WTC11 (cell line): Measurements from ENCODE around the gene BLNK. TPM values are rescaled to one million over a fixed set of nuclear protein-coding genes. Genes with fewer than 3 reads are reported as not detected.

ENCODE experiments used
- ATAC-seq: fragments of 200-7000 bp; cut with Tn5 transposase; 2 replicates; pipeline ENCODE4 v1.10.0; 2021; ENCODE audit warnings: mild to moderate bottlenecking, moderate library complexity
- CTCF ChIA-PET: fragments of 300-600 bp; sonication (Branson Sonifier 250); formaldehyde crosslinking; loops from one replicate; lab custom pipeline; 2021; ENCODE audit warnings: antibody characterized with exemption; lab: Charles Lee
- POLR2A ChIA-PET: fragments of 350-600 bp; sonication (Branson Sonifier 250); formaldehyde crosslinking; loops from one replicate; lab custom pipeline; 2021; ENCODE audit warnings: antibody characterized with exemption; lab: Charles Lee
- DNase-seq: peaks from one replicate; pipeline ENCODE4 v3.0.0; 2021; ENCODE audit warnings: low spot score
- H3K27ac Mint-ChIP-seq: 2 replicates; pipeline ENCODE4 v1.8.0; 2021; ENCODE audit warnings: mixed read lengths
- H3K27me3 Mint-ChIP-seq: 2 replicates; pipeline ENCODE4 v1.8.0; 2021; ENCODE audit warnings: low read depth, mild to moderate bottlenecking, moderate library complexity, mixed read lengths
- H3K36me3 Mint-ChIP-seq: 2 replicates; pipeline ENCODE4 v1.8.0; 2021; ENCODE audit warnings: mixed read lengths
- H3K4me1 Mint-ChIP-seq: 2 replicates; pipeline ENCODE4 v1.8.0; 2022; ENCODE audit warnings: mixed read lengths
- H3K4me3 Mint-ChIP-seq: 2 replicates; pipeline ENCODE4 v1.8.0; 2021; ENCODE audit warnings: mild to moderate bottlenecking, moderate library complexity, mixed read lengths
- H3K9me3 Mint-ChIP-seq: 2 replicates; pipeline ENCODE4 v1.8.0; 2021; ENCODE audit warnings: mixed read lengths
- CREM ChIP-seq: sonication (generic); formaldehyde crosslinking; IDR thresholded peaks from 2 replicates; pipeline ENCODE4 v1.8.1; 2022; ENCODE audit warnings: mild to moderate bottlenecking, missing genetic modification reagents, moderate library complexity
- CTCF ChIP-seq: fragments of 200-600 bp; IDR thresholded peaks from 2 replicates; pipeline ENCODE4 v1.8.0; 2022; ENCODE audit warnings: antibody characterized with exemption
- ETV6 ChIP-seq: sonication (generic); formaldehyde crosslinking; IDR thresholded peaks from 2 replicates; pipeline ENCODE4 v1.8.1; 2022; ENCODE audit warnings: mild to moderate bottlenecking, missing genetic modification reagents
- FOXJ3 ChIP-seq: sonication (generic); formaldehyde crosslinking; IDR thresholded peaks from 2 replicates; pipeline ENCODE4 v1.9.0; 2021; ENCODE audit warnings: missing genetic modification reagents, mild to moderate bottlenecking, borderline replicate concordance
- FOXK1 ChIP-seq: sonication (generic); formaldehyde crosslinking; IDR thresholded peaks from 2 replicates; pipeline ENCODE4 v1.8.0; 2022; ENCODE audit warnings: mild to moderate bottlenecking, moderate library complexity, missing genetic modification reagents
- GABPB1 ChIP-seq: sonication (generic); formaldehyde crosslinking; IDR thresholded peaks from 2 replicates; pipeline ENCODE4 v1.8.1; 2023; ENCODE audit warnings: mild to moderate bottlenecking, missing genetic modification reagents
- IRF1 ChIP-seq: sonication (generic); formaldehyde crosslinking; IDR thresholded peaks from 2 replicates; pipeline ENCODE4 v1.8.0; 2023; ENCODE audit warnings: missing genetic modification reagents
- IRF2 ChIP-seq: sonication (generic); formaldehyde crosslinking; IDR thresholded peaks from 2 replicates; pipeline ENCODE4 v1.8.0; 2022; ENCODE audit warnings: low read depth, missing genetic modification reagents, borderline replicate concordance
- JAZF1 ChIP-seq: fragments of 250-450 bp; sonication (Bioruptor Pico); IDR thresholded peaks from 2 replicates; pipeline ENCODE4 v1.9.0; 2021; ENCODE audit warnings: moderate library complexity, mild to moderate bottlenecking, inconsistent platforms
- MYBL2 ChIP-seq: sonication (generic); formaldehyde crosslinking; IDR thresholded peaks from 2 replicates; pipeline ENCODE4 v1.8.1; 2023; ENCODE audit warnings: mild to moderate bottlenecking, moderate library complexity, missing genetic modification reagents
- RELA ChIP-seq: sonication (generic); formaldehyde crosslinking; IDR thresholded peaks from 2 replicates; pipeline ENCODE4 v1.8.1; 2022; ENCODE audit warnings: missing genetic modification reagents, mild to moderate bottlenecking, borderline replicate concordance
- SMAD3 ChIP-seq: sonication (generic); formaldehyde crosslinking; IDR thresholded peaks from 2 replicates; pipeline ENCODE4 v1.8.0; 2022; ENCODE audit warnings: missing genetic modification reagents, mild to moderate bottlenecking, borderline replicate concordance
- SMAD4 ChIP-seq: sonication (generic); formaldehyde crosslinking; IDR thresholded peaks from 2 replicates; pipeline ENCODE4 v1.8.0; 2022; ENCODE audit warnings: mild to moderate bottlenecking, missing genetic modification reagents
- SP1 ChIP-seq: sonication (generic); formaldehyde crosslinking; conservative IDR thresholded peaks from 2 replicates; pipeline ENCODE4 v1.8.1; 2022; ENCODE audit warnings: missing genetic modification reagents
- TEAD1 ChIP-seq: sonication (generic); formaldehyde crosslinking; IDR thresholded peaks from 2 replicates; pipeline ENCODE4 v1.8.0; 2022; ENCODE audit warnings: mild to moderate bottlenecking, missing genetic modification reagents
- ZNF138 ChIP-seq: sonication (generic); formaldehyde crosslinking; conservative IDR thresholded peaks from 2 replicates; pipeline ENCODE4 v1.8.1; 2022; ENCODE audit warnings: mild to moderate bottlenecking, moderate library complexity, missing genetic modification reagents
- ZNF281 ChIP-seq: sonication (generic); formaldehyde crosslinking; IDR thresholded peaks from 2 replicates; pipeline ENCODE4 v1.8.0; 2023; ENCODE audit warnings: mild to moderate bottlenecking, missing genetic modification reagents
- ZNF317 ChIP-seq: sonication (generic); formaldehyde crosslinking; IDR thresholded peaks from 2 replicates; pipeline ENCODE4 v1.8.1; 2023; ENCODE audit warnings: low read depth, mild to moderate bottlenecking, moderate library complexity, missing genetic modification reagents, borderline replicate concordance
- ZNF396 ChIP-seq: fragments of 250-450 bp; sonication (Bioruptor Pico); IDR thresholded peaks from 2 replicates; pipeline ENCODE4 v1.8.0; 2021; ENCODE audit warnings: mild to moderate bottlenecking, moderate library complexity, borderline replicate concordance
- ZNF423 ChIP-seq: fragments of 250-450 bp; sonication (Bioruptor Pico); IDR thresholded peaks from 2 replicates; pipeline ENCODE4 v2.1.2; 2022; ENCODE audit warnings: mild to moderate bottlenecking, moderate library complexity
- total RNA-seq: library from RNA; stranded (reverse); gene quantifications from 3 replicates; pipeline ENCODE4 v1.2.3, GENCODE V29; 2021
- TF ChIP-seq, protein P1 (sequence below): sonication (generic); formaldehyde crosslinking; IDR thresholded peaks from 2 replicates; pipeline ENCODE4 v1.8.0; 2022; ENCODE audit warnings: mild to moderate bottlenecking, missing genetic modification reagents
- TF ChIP-seq, protein P2 (sequence below): fragments of 250-450 bp; sonication (Bioruptor Pico); IDR thresholded peaks from 2 replicates; pipeline ENCODE4 v1.9.0; 2021; ENCODE audit warnings: moderate library complexity, mild to moderate bottlenecking, inconsistent platforms, borderline replicate concordance

Gene BLNK
- total RNA-seq, 1 experiment from 2014 or later, result not detected

- peaks cover 4% of the 10 kb centered on the region for H3K4me1 Mint-ChIP-seq
- no peak overlapping the region for H3K4me3 Mint-ChIP-seq
- ChIA-PET CTCF (interaction anchor here (1.7 kb wide), 1 partner anchor 41 kb away, joined by 4 read pairs; no protein-coding TSS in a partner anchor), POLR2A (no interaction called here)
- ATAC-seq, result no peak
- no peak overlapping the region for H3K27ac Mint-ChIP-seq
- DNase-seq, result no peak
- H3K27me3 Mint-ChIP-seq, result peaks cover 4% of the 10 kb centered on the region
- TF ChIP-seq ETV6 (CRISPR knock-in tag) (no peak), SP1 (CRISPR knock-in tag) (no peak), SMAD4 (no peak), ZNF281 (no peak), IRF1 (CRISPR knock-in tag) (no peak), CTCF (no peak), GABPB1 (no peak), IRF2 (CRISPR knock-in tag) (no peak), MYBL2 (CRISPR knock-in tag) (no peak), ZNF396 (CRISPR knock-in tag) (no peak), RELA (CRISPR knock-in tag) (no peak), CREM (CRISPR knock-in tag) (no peak), JAZF1 (CRISPR knock-in tag) (no peak), SMAD3 (no peak), FOXJ3 (CRISPR knock-in tag) (no peak), FOXK1 (no peak), ZNF138 (CRISPR knock-in tag) (no peak)
- TF ChIP-seq, protein P1, sequence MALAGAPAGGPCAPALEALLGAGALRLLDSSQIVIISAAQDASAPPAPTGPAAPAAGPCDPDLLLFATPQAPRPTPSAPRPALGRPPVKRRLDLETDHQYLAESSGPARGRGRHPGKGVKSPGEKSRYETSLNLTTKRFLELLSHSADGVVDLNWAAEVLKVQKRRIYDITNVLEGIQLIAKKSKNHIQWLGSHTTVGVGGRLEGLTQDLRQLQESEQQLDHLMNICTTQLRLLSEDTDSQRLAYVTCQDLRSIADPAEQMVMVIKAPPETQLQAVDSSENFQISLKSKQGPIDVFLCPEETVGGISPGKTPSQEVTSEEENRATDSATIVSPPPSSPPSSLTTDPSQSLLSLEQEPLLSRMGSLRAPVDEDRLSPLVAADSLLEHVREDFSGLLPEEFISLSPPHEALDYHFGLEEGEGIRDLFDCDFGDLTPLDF (CRISPR knock-in tag), result no peak
- TF ChIP-seq, protein P2, sequence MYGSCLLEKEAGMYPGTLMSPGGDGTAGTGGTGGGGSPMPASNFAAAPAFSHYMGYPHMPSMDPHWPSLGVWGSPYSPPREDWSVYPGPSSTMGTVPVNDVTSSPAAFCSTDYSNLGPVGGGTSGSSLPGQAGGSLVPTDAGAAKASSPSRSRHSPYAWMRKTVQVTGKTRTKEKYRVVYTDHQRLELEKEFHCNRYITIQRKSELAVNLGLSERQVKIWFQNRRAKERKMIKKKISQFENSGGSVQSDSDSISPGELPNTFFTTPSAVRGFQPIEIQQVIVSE (CRISPR knock-in tag), result no peak
- peaks cover 25% of the 10 kb centered on the region for H3K36me3 Mint-ChIP-seq
- peaks cover 57% of the 10 kb centered on the region for H3K9me3 Mint-ChIP-seq
Measured at GRCh38 chr10:96188421-96188820, 82.9 kb downstream of the BLNK start.

- ChIA-PET CTCF (no interaction called here), POLR2A (no interaction called here)
- Mint-ChIP-seq H3K27me3 (peaks cover 6% of the 10 kb centered on the region), H3K27ac (no peak overlapping the region), H3K36me3 (peaks cover 22% of the 10 kb centered on the region), H3K4me1 (no peaks in the 10 kb centered on the region), H3K4me3 (no peak overlapping the region), H3K9me3 (peaks cover 56% of the 10 kb centered on the region)
- ATAC-seq (no peak), DNase-seq (no peak)
- no peak for TF ChIP-seq ZNF423 (CRISPR knock-in tag)
- TF ChIP-seq TEAD1 (CRISPR knock-in tag), result no peak
- TF ChIP-seq ZNF317 (CRISPR knock-in tag), result peak; percentile 97
Measured at GRCh38 chr10:96176985-96177384, 94.4 kb downstream of the BLNK start.
